Measurements from ENCODE around the gene RIOK1.

- TF ChIP-seq CTCF (IDR thresholded peaks at IDR 0.05; ENCODE audit: poor library complexity) (no peak), EZH2 (IDR thresholded peaks at IDR 0.05; ENCODE audit: borderline replicate concordance) (no peak), EZH2phosphoT487 (IDR thresholded peaks at IDR 0.05; ENCODE audit: low read depth, severe bottlenecking, unreplicated experiment) (no peak)
Measured at GRCh38 chr6:7411328-7411727, 21.7 kb downstream of the RIOK1 start.

Measured in hepatocyte (in vitro differentiated cells).